GM12878 (cell line): ENCODE results near the gene KLHL36. TPM values are rescaled to one million over a fixed set of nuclear protein-coding genes. Genes with fewer than 3 reads are reported as not detected.

Experiments
- CBX3 ChIP-seq: fragments of 200-600 bp; sonication (generic); IDR thresholded peaks from 2 replicates; pipeline ENCODE4 v1.6.1; 2016; ENCODE audit warnings: low read depth, borderline replicate concordance
- CHD1 ChIP-seq: IDR thresholded peaks from 2 replicates; pipeline ENCODE4 v1.6.1; 2012; ENCODE audit warnings: low read depth, low read length, improper control_type of control experiment
- CHD2 ChIP-seq: IDR thresholded peaks from 2 replicates; pipeline ENCODE4 v1.6.1; 2011; ENCODE audit warnings: low read depth, low read length, improper control_type of control experiment, borderline replicate concordance
- CUX1 ChIP-seq: IDR thresholded peaks from 2 replicates; pipeline ENCODE4 v1.6.1; 2012; ENCODE audit warnings: improper control_type of control experiment, low read depth, low read length; ENCODE audit not compliant: insufficient replicate concordance
- EGR1 ChIP-seq, 2 experiments: IDR thresholded peaks; 1 replicate in 1 of 2; 2 replicates in 1 of 2; pipeline ENCODE4 v1.6.1; 2011 to 2012; ENCODE audit warnings: low read depth in 2 of 2, low read length in 2 of 2, borderline replicate concordance in 1 of 2, mild to moderate bottlenecking in 1 of 2, moderate library complexity in 1 of 2
- HDGF ChIP-seq: fragments of 450-650 bp; IDR thresholded peaks from 2 replicates; pipeline ENCODE4 v1.6.1; 2016; ENCODE audit warnings: antibody characterized with exemption
- IRF3 ChIP-seq: fragments of 450-650 bp; IDR thresholded peaks from 2 replicates; pipeline ENCODE4 v1.6.1; 2014; ENCODE audit warnings: mild to moderate bottlenecking
- JUNB ChIP-seq: IDR thresholded peaks from 2 replicates; pipeline ENCODE4 v1.6.1; 2016; ENCODE audit warnings: antibody characterized with exemption, mild to moderate bottlenecking
- MTA2 ChIP-seq: fragments of 450-650 bp; IDR thresholded peaks from 2 replicates; pipeline ENCODE4 v1.6.1; 2016; ENCODE audit warnings: low read depth, mild to moderate bottlenecking, moderate library complexity
- MTA3 ChIP-seq: IDR thresholded peaks from 2 replicates; pipeline ENCODE4 v1.6.1; 2012; ENCODE audit warnings: low read length, inconsistent platforms, borderline replicate concordance
- MYC ChIP-seq: IDR thresholded peaks from 2 replicates; pipeline ENCODE4 v1.6.1; 2011; ENCODE audit warnings: mild to moderate bottlenecking, low read length, moderate library complexity, inconsistent platforms; ENCODE audit not compliant: insufficient read depth, insufficient replicate concordance, insufficient read length, severe bottlenecking
- NBN ChIP-seq: fragments of 450-650 bp; IDR thresholded peaks from 2 replicates; pipeline ENCODE4 v1.6.1; 2016
- NFYB ChIP-seq: IDR thresholded peaks from 2 replicates; pipeline ENCODE4 v1.6.1; 2011; ENCODE audit warnings: low read depth, mild to moderate bottlenecking, low read length, improper control_type of control experiment, moderate library complexity; ENCODE audit not compliant: insufficient read depth
- POLR2A ChIP-seq: IDR thresholded peaks from 2 replicates; pipeline ENCODE4 v1.6.1; 2011; ENCODE audit warnings: low read depth, mild to moderate bottlenecking, low read length
- POLR2AphosphoS2 ChIP-seq: IDR thresholded peaks from 2 replicates; pipeline ENCODE4 v1.6.1; 2011; ENCODE audit warnings: low read depth, mild to moderate bottlenecking, low read length, improper control_type of control experiment, moderate library complexity
- RAD21 ChIP-seq: IDR thresholded peaks from 2 replicates; pipeline ENCODE4 v1.6.1; 2011; ENCODE audit warnings: mild to moderate bottlenecking, low read depth, low read length, moderate library complexity; ENCODE audit not compliant: insufficient read depth
- SMAD5 ChIP-seq: IDR thresholded peaks from 2 replicates; pipeline ENCODE4 v1.6.1; 2016; ENCODE audit warnings: antibody characterized with exemption, low read depth
- ZNF274 ChIP-seq: IDR thresholded peaks from one replicate; pipeline ENCODE4 v1.8.0; 2011; ENCODE audit not compliant: insufficient read length, insufficient read depth
- polyA plus RNA-seq, 11 experiments: library from polyadenylated mRNA; depleted of rRNA in 4 of 11; unstranded in 6 of 11; stranded (reverse) in 5 of 11; fragments of >200 nt; fragmentation: Nextera tagmentation in 4 of 11; fragmentation: Illumina TruSeq in 1 of 11; extraction: Ambion mirVana in 4 of 11; extraction: Trizol in 1 of 11; gene quantifications; 1 replicate in 1 of 11; 2 replicates in 10 of 11; pipeline versions ENCODE4 v1.2.1 to v1.2.3, GENCODE V29; 2011 to 2016; ENCODE audit warnings: inconsistent platforms in 2 of 11, missing spikeins in 2 of 11, low read depth in 1 of 11
- total RNA-seq, 4 experiments: library from RNA; depleted of rRNA in 3 of 4; stranded (reverse); fragments of >200 nt in 3 of 4; fragmentation: Illumina TruSeq in 1 of 4; extraction: Trizol in 1 of 4; gene quantifications; 2 replicates each; pipeline versions ENCODE4 v1.2.1 to v1.2.3, GENCODE V29; 2013 to 2021
- TF ChIP-seq, protein P1 (sequence below): IDR thresholded peaks from 2 replicates; pipeline ENCODE4 v1.6.1; 2011; ENCODE audit warnings: low read depth, low read length, improper control_type of control experiment, borderline replicate concordance

The KLHL36 gene
- total and polyA plus RNA-seq, 10 of the 15 experiments (the other 5 are each of a cell fraction or from before 2014, with no cell fraction given): 2.6 to 45.3 (median 16.8) TPM

DNA sequence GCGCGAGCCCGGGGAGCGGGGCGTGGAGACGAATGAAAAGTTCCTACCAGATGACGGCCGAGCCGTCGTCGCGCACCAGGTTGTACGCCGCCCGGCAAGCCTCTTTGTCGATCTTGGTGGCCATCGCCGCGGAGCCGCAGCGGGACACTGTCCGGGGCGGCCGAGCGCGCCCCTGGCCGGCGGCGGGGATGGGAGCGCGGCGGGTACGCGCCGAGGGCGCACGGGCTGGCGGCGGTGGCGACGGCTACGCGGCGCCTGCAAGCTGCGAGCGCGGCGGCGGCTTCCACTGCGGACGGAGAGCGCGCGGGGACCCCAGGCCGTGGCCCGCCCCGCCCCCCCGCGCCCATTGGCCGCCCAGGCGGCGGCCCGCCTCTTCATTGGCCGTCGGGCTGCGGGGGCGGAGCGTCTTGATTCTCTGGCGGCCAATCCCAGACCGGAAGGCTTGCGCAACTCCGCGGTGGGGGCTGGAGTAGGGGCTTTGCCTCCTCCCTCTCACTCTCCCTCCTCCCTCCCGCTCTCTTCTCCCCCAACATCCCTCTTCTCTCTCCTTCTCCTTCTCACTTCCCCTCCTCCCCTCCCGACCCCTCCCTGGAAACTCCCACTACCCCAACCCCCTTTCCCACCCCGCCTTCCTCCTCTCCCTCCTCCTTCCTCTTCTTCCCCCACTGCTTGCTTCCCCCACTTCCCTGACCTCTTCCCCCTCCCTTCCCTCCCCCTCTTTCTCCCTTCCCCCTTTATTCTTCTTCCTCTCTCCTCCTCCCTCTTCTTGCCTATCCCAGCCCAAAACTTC lies 30.3 kb upstream of the KLHL36 start, which contains the start of gene COTL1 (continued):
- TF ChIP-seq HDGF (0 out of 2 replicates have a peak, but pooled peaks have one; percentile 56), IRF3 (peak; percentile 75), POLR2AphosphoS2 (peak; percentile 86; the same call in 1 of the 2 replicates), MTA2 (peak; percentile 31; the same call in 1 of the 2 replicates), ZNF274 (no peak), NBN (no peak), JUNB (no peak), POLR2A (peak; percentile 85), CHD1 (peak; percentile 45; the same call in 1 of the 2 replicates), RAD21 (no peak), MTA3 (no peak), CBX3 (no peak), NFYB (peak; percentile 96), MYC (no peak), CHD2 (peak; percentile 72; the same call in 1 of the 2 replicates), CUX1 (no peak), SMAD5 (0 out of 2 replicates have a peak, but pooled peaks have one; percentile 39), EGR1 (IDR thresholded peaks at IDR 0.05; ENCODE audit: borderline replicate concordance in 1 of 2, low read depth in 2 of 2, low read length in 2 of 2) (peak in 1 of 2 experiments; percentile 73; a peak in 2 of 3 replicates)
- TF ChIP-seq, protein P1, sequence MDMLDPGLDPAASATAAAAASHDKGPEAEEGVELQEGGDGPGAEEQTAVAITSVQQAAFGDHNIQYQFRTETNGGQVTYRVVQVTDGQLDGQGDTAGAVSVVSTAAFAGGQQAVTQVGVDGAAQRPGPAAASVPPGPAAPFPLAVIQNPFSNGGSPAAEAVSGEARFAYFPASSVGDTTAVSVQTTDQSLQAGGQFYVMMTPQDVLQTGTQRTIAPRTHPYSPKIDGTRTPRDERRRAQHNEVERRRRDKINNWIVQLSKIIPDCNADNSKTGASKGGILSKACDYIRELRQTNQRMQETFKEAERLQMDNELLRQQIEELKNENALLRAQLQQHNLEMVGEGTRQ: no peak
